ENCODE measurements around the gene JAM2.

DNA sequence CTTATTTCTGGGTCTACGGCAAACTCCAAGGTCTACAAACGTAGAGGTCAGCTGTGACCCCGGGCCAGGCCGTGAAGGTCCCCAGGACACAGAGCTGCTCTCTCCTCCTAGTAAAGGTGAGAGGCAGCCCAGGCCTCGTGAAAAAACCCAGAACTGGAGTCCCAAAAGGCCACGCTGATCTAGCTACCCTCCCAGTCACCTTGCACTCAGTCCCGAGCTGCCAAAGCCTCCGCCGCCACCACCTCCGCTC, 95.5 kb downstream of the JAM2 start:
- TF ChIP-seq, protein P1, sequence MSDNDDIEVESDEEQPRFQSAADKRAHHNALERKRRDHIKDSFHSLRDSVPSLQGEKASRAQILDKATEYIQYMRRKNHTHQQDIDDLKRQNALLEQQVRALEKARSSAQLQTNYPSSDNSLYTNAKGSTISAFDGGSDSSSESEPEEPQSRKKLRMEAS (IDR thresholded peaks at IDR 0.05; ENCODE audit: low read depth, low read length) = no peak
- TF ChIP-seq POLR2A (IDR thresholded peaks at IDR 0.05; ENCODE audit: low read depth, low read length) (peak; percentile 90), TCF12 (IDR thresholded peaks at IDR 0.05; ENCODE audit: low read depth, low read length) (no peak), ZBTB33 (IDR thresholded peaks at IDR 0.05) (no peak), POLR2AphosphoS5 (IDR thresholded peaks at IDR 0.05; ENCODE audit: low read length) (peak; percentile 95), ZNF24 (IDR thresholded peaks at IDR 0.05) (no peak), CTCF (IDR thresholded peaks at IDR 0.05 in 2 of 3, conservative IDR thresholded peaks at IDR 0.05 in 1 of 3; ENCODE audit: control insufficient read depth in 2 of 3, extremely low read depth in 1 of 3, insufficient read depth in 1 of 3, low read depth in 3 of 3, low read length in 3 of 3) (no peak), BRCA1 (IDR thresholded peaks at IDR 0.05; ENCODE audit: low read depth, low read length) (no peak)
- TF ChIP-seq, protein P2, sequence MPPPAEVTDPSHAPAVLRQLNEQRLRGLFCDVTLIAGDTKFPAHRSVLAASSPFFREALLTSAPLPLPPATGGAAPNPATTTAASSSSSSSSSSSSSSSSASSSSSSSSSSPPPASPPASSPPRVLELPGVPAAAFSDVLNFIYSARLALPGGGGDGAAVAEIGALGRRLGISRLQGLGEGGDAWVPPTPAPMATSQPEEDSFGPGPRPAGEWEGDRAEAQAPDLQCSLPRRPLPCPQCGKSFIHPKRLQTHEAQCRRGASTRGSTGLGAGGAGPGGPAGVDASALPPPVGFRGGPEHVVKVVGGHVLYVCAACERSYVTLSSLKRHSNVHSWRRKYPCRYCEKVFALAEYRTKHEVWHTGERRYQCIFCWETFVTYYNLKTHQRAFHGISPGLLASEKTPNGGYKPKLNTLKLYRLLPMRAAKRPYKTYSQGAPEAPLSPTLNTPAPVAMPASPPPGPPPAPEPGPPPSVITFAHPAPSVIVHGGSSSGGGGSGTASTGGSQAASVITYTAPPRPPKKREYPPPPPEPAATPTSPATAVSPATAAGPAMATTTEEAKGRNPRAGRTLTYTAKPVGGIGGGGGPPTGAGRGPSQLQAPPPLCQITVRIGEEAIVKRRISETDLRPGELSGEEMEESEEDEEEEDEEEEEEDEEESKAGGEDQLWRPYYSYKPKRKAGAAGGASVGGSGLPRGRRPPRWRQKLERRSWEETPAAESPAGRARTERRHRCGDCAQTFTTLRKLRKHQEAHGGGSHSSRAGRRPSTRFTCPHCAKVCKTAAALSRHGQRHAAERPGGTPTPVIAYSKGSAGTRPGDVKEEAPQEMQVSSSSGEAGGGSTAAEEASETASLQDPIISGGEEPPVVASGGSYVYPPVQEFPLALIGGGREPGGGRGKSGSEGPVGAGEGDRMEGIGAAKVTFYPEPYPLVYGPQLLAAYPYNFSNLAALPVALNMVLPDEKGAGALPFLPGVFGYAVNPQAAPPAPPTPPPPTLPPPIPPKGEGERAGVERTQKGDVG (CRISPR knock-in tag; IDR thresholded peaks at IDR 0.05) = no peak
